Measurements from ENCODE around the gene SNAP47. TPM values are rescaled to one million over a fixed set of nuclear protein-coding genes. Genes with fewer than 3 reads are reported as not detected.

The SNAP47 gene
- total RNA-seq, 2 experiments from 2014 or later, result 30.3 to 31.2 TPM

- POLR2A ChIA-PET, result no interaction called here
- intact Hi-C loops (cut with DNase I, micrococcal nuclease), result no loop called here
- H3K9me3 Mint-ChIP-seq (ENCODE audit: low read depth), result peaks cover 19% of the 10 kb centered on the region
Measured at GRCh38 chr1:227815468-227816409, 80.5 kb downstream of the SNAP47 start, which contains the start of gene PRSS38. Gene PRSS38 (plus strand): TSS chr1:227815675. CDS start chr1:227815717, 42 bp downstream.

DNA sequence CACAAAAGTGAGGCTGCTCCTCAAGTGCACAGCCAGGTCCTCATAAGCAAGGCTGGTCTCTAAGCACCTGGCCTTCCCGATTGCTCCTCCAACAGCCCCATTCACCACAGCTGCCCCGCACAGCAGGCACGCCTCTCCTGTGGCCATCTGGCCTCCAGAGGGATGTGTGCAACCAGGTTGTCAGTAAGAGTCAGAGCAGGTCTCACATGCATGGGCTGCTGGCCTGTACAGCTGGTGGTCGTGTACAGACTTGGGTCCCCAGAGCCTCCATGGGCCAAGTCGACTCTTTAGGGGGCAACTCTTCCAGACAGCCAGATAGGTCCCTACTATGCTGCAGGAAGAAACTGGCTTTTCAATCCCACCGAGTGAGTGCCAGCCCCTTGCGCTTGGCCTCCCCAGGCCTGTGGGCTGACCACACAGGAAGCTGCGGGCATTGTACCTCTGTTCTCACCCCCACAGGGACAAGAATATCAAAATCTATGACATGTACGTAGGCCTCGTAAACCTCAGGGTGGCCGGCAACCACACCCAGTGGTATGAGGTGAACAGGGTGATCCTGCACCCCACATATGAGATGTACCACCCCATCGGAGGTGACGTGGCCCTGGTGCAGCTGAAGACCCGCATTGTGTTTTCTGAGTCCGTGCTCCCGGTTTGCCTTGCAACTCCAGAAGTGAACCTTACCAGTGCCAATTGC, 81.7 kb downstream of the SNAP47 start:
- no peak overlapping the region for H3K27ac Mint-ChIP-seq
- DNase-seq (no peak), ATAC-seq (no peak)
- no peaks in the 10 kb centered on the region for H3K27me3 Mint-ChIP-seq
- intact Hi-C loops (cut with DNase I, micrococcal nuclease), result no loop called here
- H3K9me3 Mint-ChIP-seq (ENCODE audit: low read depth), result peaks cover 26% of the 10 kb centered on the region
- no peaks in the 10 kb centered on the region for H3K4me1 Mint-ChIP-seq
- ChIA-PET POLR2A (no interaction called here), CTCF (no interaction called here)
- peaks cover 3% of the 10 kb centered on the region for H3K36me3 Mint-ChIP-seq (ENCODE audit: low read depth)
- H3K4me3 Mint-ChIP-seq, result no peak overlapping the region

More at GRCh38 chr1:227815468-227816409, 80.5 kb downstream of the SNAP47 start, which contains the start of gene PRSS38:
- Mint-ChIP-seq H3K4me3 (no peak within 1 kb of the TSS), H3K36me3 (ENCODE audit: low read depth) (peaks cover 3% of the 10 kb centered on the region), H3K4me1 (no peaks in the 10 kb centered on the region), H3K27ac (no peak within 1 kb of the TSS), H3K27me3 (no peaks in the 10 kb centered on the region)
- DNase-seq (no peak), ATAC-seq (no peak)
- CTCF ChIA-PET, result interaction anchor here (0.6 kb wide), 1 partner anchor 62 kb away, joined by 3 read pairs; no protein-coding TSS in a partner anchor

DNA sequence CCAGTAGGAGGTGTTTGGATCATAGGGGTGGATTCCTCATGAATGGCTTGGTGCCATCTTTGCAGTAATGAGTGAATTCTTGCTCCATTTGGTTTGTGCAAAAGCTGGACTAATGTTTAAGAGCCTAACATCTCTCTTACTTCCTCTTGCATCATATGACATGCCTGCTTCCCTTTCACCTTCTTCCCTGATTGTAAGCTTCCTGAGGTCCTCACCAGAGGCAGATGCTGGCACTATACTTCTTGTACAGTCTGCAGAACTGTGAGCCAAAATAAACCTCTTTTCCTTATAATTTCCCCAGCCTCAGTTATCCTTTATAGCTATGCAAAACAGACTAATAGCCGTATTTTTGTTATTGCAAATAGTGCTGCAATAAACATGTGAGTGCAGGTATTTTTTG, 88.3 kb downstream of the SNAP47 start:
- H3K27ac Mint-ChIP-seq, result no peak overlapping the region
- H3K9me3 Mint-ChIP-seq (ENCODE audit: low read depth), result peaks cover 19% of the 10 kb centered on the region
- DNase-seq (no peak), ATAC-seq (no peak)
- POLR2A ChIA-PET, result no interaction called here
- CTCF ChIA-PET, result no interaction called here
- intact Hi-C loops (cut with DNase I, micrococcal nuclease), result no loop called here
- no peak overlapping the region for H3K4me3 Mint-ChIP-seq
- H3K4me1 Mint-ChIP-seq, result peaks cover 5% of the 10 kb centered on the region
- H3K36me3 Mint-ChIP-seq (ENCODE audit: low read depth), result no peaks in the 10 kb centered on the region
- peaks cover 6% of the 10 kb centered on the region for H3K27me3 Mint-ChIP-seq

GRCh38 chr1:227824204-227824603, 89.0 kb downstream of the SNAP47 start:
- no peaks in the 10 kb centered on the region for H3K36me3 Mint-ChIP-seq (ENCODE audit: low read depth)
- CTCF ChIA-PET, result interaction anchor here (0.7 kb wide), 1 partner anchor 960 kb away, joined by 3 read pairs; no protein-coding TSS in a partner anchor
- POLR2A ChIA-PET, result no interaction called here
- DNase-seq (no peak), ATAC-seq (no peak)
- H3K9me3 Mint-ChIP-seq (ENCODE audit: low read depth), result peaks cover 23% of the 10 kb centered on the region
- peaks cover 8% of the 10 kb centered on the region for H3K27me3 Mint-ChIP-seq
- intact Hi-C loops (cut with DNase I, micrococcal nuclease), result no loop called here
- H3K4me1 Mint-ChIP-seq, result peaks cover 7% of the 10 kb centered on the region
- H3K27ac Mint-ChIP-seq, result no peak overlapping the region
- H3K4me3 Mint-ChIP-seq, result no peak overlapping the region

- ChIA-PET POLR2A (no interaction called here), CTCF (no interaction called here)
- Mint-ChIP-seq H3K4me1 (peaks cover 7% of the 10 kb centered on the region), H3K9me3 (ENCODE audit: low read depth) (peaks cover 11% of the 10 kb centered on the region), H3K27ac (no peak overlapping the region), H3K4me3 (no peak overlapping the region), H3K27me3 (peaks cover 13% of the 10 kb centered on the region), H3K36me3 (ENCODE audit: low read depth) (no peaks in the 10 kb centered on the region)
- intact Hi-C loops (cut with DNase I, micrococcal nuclease), result no loop called here
- ATAC-seq, result no peak
- no peak for DNase-seq
Measured at GRCh38 chr1:227828786-227829185, 93.6 kb downstream of the SNAP47 start.

Other genes starting within 250 kb of the SNAP47 start
- gene ZNF678, start 171.9 kb upstream of the SNAP47 start, total RNA-seq, result 1 to 10 TPM; 7.0 to 7.7 TPM
- gene JMJD4, start 133 bp upstream of the SNAP47 start, total RNA-seq, result 10 to 100 TPM; 14.4 to 18.1 TPM
- gene PRSS38, start 80.2 kb downstream of the SNAP47 start, total RNA-seq, result not detected
- under 1 TPM in 1 of 2 experiments, not detected in 1; 0.04 TPM for gene WNT9A, start 212.5 kb downstream of the SNAP47 start, total RNA-seq

All from activated CD4-positive, alpha-beta T cell treated with anti-CD3 and anti-CD28 coated beads for 36 hours (primary cell).